ENCODE data around the gene LSAMP.

DNA sequence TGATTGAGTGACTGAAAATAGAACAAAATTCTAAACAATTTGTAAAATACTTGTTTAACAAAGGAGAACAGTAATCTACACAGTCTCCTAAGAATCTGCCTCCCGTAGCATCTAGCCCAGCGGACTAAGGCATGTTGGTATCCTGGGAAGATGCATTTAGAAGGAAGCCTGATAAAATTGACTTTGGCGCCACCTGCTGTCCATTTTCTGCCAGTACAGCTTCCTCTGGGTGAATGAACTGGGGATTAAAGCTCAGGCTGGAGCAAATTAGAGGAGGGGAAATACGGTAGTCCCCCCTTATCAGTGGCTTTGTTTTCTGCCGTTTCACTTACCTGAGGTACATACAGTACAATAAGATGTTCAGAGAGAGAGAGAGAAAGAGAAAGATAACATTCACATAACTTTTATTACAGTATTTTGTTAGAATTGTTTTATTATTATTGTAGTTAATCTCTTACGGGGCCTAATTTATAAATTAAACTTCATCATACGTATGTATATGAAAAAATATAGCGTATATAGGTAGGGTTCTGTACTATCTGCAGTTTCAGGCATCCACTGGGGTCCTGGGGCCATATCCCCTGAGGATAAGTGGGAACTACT is 630.4 kb downstream of the LSAMP start:
- TF ChIP-seq ZNF426 (tag by site-specific recombination; IDR thresholded peaks at IDR 0.05): no peak
- TF ChIP-seq, protein P1, sequence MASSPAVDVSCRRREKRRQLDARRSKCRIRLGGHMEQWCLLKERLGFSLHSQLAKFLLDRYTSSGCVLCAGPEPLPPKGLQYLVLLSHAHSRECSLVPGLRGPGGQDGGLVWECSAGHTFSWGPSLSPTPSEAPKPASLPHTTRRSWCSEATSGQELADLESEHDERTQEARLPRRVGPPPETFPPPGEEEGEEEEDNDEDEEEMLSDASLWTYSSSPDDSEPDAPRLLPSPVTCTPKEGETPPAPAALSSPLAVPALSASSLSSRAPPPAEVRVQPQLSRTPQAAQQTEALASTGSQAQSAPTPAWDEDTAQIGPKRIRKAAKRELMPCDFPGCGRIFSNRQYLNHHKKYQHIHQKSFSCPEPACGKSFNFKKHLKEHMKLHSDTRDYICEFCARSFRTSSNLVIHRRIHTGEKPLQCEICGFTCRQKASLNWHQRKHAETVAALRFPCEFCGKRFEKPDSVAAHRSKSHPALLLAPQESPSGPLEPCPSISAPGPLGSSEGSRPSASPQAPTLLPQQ (tag by site-specific recombination; IDR thresholded peaks at IDR 0.05): no peak
- no peak for TF ChIP-seq ZNF146 (tag by site-specific recombination; IDR thresholded peaks at IDR 0.05)
